Hematopoietic multipotent progenitor cell treated with erythropoietin and hydrocortisone succinate and interleukin-3 and kit ligand, for 15 days (in vitro differentiated cells): Measurements from ENCODE around the gene GLRB.
"Not testable (repeated sequence)": the region's sequence is repeated elsewhere in the genome, so short reads cannot be mapped to it uniquely, and the experiment has no call there.

Experiments used
- DNase-seq: peaks from one replicate; pipeline ENCODE4 v3.0.0-alpha.2; 2015; ENCODE audit warnings: low spot score

GLRB gene

DNA sequence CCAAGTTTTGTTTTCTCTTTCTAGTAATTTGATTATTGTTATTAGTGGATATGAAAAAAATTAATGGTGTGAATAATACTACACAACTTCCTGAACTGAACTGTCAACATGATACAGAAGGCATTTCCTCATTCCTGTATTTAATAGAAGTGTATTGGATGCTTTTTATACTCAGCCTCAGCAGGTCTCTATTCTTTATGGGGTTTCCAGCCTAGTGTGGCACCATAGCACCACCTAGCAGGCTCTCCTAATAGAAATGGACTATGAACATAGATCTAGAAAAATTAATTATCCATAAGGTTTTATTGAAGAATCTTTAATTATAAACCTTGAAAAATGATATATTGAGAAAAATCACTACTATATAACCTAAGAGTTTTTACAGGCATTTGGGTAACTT lies 52.4 kb downstream of the GLRB start:
- DNase-seq = no peak

DNA sequence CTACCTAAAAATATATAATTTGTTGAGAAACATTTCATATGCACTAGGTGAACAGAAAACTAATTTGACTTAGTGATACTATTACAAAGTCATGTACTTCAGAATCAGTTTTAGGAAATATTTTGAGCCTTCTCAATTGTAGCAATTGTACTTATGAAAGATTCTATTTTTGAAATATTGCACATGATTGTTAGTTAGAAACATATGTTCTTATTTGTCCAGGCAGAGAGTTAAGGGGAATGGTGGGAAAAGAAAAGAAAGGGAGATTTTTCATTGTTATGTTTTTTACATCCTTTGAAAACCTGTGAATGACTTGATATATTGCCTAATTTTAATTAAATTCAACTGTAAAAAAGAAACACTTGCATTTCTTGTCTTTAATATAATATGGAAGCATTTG lies 66.0 kb downstream of the GLRB start:
- no peak for DNase-seq

DNA sequence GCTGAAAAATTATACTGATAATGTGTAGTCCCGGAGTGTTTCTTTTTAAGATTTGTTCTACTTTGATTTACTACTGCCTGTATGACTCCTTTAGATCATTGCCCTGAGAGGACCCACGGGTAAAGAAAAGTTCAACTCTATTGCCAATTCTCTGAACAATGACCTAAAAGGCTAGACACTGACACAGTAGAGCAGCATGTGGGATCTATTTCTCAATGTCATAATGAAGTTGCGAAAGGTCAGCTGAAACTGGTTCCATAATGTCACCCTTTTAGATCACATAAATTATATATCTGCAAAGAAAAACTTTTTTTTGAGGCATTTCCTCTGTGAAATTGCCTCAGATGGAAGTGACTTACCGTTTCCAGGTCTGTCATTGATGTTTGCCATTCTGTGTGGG lies 67.4 kb downstream of the GLRB start:
- no peak for DNase-seq

DNA sequence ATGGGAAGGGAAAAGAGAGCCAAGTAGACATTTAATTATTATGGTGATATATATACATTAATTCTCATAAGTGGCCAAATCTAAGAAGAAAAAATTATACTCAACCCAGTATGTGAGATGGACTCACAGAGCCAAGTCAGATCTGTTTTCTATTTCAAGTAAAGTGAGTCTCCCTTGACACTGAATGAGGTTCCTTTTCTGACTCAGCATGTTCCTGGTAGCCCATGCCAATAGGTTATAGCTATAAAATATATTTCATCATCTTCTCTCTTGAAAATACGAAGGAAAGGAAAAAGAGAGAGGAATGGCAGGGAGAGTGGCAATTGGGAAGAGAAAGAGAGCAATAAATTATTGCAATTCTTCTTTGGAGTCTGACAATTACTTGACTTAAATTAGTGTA lies 75.8 kb downstream of the GLRB start:
- no peak for DNase-seq

DNA sequence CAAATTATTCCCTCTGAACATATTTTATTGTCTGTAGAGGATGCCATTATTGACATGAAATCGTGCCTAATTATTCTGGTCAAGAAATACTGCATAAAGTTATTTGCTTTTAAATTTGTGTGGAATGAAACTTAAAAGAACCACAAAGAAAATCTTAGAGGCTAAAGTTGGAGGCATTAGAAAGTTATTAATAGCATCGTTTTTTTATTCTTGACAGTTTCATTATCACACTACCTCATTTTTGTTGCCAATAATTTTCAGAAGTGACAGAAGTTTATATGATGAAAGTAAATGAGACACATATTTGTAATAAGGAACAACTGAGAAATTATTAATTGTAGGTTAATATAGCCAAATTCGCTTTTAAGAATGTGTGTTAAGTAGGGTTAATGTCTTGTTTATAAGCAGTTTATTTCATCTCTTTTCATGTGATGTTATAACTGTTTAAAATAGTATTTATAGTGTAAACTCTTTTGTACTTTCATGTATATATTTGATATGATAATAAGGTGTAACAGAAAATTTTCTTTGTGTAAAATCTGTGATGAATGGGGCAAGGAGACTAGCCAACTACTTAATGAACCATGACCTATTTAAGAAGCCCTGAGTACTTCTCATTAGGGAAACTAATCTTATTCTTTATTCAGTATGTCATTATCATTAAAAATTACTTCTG lies 90.1 kb downstream of the GLRB start:
- DNase-seq = no peak

DNA sequence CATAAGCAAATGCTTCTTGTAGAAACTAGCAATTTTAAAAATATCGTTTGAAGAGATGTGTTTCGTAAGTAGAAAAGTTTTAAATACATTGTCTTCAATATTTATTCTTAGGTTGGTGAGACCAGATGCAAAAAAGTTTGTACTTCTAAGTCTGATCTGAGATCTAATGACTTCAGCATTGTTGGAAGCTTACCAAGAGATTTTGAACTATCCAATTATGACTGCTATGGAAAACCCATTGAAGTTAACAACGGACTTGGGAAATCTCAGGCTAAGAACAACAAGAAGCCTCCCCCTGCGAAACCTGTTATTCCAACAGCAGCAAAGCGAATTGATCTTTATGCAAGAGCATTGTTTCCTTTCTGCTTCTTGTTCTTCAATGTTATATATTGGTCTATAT lies 94.4 kb downstream of the GLRB start:
- no peak for DNase-seq

DNA sequence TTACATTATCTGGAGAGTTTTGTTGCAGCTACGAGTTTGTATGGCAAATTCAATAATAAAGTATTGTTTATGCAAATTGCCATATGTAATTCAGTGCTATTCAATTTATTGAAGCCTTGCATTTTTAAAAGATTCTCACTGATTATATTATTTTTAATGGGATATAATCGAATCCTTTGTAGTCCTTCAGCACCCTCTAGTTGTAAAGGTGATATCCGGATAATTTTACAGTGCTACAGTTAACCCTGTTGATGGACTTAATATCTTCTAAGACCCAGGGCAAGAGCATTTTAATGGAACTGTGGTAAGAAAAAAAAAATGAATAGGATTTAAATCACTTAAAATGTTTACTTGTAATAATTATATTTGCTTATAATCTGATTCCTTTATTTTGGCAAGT lies 96.1 kb downstream of the GLRB start:
- no peak for DNase-seq

DNA sequence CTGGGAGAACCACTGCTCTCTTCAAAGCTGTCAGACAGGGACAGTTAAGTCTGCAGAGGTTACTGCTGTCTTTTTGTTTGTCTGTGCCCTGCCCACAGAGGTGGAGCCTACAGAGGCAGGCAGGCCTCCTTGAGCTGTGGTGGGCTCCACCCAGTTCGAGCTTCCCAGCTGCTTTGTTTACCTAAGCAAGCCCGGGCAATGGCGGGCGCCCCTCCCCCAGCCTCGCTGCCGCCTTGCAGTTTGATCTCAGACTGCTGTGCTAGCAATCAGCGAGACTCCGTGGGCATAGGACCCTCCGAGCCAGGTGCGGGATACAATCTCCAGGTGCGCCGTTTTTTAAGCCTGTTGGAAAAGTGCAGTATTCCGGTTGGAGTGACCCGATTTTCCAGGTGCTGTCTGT lies 104.3 kb downstream of the GLRB start:
- DNase-seq = not testable (repeated sequence)

DNA sequence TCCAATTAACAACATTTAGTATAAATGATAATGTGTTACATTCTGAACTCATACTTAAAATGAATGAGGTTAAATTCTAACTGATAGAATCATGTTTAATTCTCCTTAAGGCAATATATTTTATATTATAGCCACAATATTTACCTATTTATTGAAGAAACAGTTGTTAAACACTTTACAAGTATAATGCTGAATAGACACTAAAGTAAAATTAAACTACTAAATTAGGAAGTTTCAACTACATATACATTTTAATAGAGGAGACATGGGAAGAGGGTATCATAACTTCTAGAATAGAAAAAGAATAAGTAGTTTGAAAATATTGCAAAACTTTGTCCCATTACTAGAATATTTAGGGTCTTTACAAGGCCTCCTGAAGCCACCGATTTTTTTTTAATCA lies 108.3 kb downstream of the GLRB start:
- no peak for DNase-seq

DNA sequence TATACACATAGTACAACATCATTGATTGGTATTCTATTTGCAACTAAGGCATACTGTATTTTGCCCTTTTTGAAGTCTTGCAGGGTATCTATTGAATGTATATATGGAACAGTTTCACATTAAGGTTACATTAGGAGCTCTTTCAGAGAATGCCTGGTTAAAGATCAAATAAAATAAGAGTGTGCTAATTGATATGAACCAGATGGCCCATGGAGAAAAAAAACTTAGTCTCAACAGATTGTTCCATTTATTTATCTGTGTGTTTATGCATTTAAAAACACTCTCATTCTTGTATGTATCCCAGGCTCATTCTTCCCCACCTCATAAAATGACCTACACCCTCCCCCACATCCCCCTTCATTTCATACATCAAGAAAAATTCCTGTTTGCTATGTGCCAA lies 109.4 kb downstream of the GLRB start:
- no peak for DNase-seq

DNA sequence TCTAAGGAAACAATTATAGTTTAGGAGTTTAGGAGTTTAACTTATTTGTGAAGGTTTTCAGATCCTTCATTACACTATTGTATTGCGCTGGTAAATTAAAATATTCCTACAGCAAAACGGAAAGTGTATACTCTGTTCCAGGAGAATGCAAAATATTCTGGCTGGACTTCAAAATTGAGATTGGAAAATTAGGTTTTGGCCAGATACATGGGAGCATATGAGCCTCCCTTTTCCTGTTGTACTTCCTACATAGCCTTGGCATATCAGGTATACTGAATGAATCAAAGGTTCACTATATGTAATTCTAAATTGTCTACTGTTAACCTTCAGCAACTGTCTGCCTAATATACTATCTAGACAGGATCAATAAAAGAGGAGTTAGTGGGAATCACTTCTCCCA lies 119.4 kb downstream of the GLRB start:
- DNase-seq = no peak

DNA sequence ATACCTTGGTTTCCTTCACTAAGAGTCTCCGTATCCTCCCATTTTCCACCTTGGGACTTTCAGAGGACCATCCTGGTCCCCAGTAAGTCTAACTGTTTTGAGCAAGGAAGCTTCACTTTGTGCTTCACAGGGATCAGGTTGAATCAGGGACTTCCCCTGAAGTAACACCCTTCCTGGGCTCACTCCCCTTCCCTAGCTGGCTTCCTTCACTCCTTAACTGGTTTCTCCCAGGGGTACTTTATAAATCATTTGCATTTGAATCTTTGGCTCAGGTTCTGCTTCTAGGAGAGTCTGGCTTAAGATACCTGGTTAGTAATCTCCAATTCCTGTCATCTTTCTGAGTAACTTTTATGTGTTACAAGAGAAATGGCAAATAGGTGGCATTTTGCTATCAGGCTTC lies 120.1 kb downstream of the GLRB start:
- DNase-seq = no peak

DNA sequence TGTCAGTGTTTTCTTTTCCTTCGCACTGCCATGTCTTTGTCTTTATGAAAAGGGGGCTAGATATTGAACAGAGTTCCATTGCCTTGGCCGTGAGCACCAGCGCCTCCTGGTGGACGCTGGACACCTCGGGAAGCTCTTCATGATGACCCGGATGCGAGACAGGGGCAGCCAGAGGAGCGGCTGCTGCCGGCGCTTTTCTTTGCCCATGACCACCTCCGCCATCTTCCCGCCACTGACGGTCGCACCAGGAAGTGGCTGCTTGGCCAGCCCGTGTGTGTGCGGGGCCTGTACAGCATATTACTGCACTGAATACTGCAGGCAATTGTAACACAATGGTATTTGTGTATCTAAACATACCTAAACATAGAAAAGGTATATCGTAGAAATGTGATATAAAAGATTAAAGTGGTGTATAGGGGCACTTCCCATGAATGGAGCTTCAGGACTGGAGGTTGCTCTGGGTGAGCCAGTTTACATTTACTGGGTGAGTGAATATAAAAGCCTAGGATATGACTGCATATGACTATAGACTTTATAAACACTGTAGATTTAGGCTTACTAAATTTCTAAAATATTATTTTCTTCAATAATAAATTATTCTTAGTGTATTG lies 128.8 kb downstream of the GLRB start:
- DNase-seq = peak; percentile 19

DNA sequence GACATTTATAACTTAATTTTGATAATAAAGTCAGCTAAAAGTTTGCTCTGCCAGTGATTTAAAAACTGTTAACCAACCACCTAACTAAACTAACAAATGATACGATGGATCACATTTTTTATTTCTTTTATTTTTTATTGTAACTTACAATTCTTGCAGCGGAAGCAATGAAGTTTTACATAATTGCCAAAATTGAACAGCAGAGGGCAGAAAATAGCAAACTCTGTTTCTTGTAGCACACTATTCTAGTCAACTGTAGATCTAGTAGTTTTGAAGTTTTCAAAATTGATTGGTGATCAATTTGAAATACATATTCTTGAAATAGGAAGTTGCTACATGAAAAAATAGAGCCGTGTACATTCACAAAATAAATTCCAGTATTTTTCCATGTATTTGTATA lies 141.8 kb downstream of the GLRB start:
- no peak for DNase-seq

DNA sequence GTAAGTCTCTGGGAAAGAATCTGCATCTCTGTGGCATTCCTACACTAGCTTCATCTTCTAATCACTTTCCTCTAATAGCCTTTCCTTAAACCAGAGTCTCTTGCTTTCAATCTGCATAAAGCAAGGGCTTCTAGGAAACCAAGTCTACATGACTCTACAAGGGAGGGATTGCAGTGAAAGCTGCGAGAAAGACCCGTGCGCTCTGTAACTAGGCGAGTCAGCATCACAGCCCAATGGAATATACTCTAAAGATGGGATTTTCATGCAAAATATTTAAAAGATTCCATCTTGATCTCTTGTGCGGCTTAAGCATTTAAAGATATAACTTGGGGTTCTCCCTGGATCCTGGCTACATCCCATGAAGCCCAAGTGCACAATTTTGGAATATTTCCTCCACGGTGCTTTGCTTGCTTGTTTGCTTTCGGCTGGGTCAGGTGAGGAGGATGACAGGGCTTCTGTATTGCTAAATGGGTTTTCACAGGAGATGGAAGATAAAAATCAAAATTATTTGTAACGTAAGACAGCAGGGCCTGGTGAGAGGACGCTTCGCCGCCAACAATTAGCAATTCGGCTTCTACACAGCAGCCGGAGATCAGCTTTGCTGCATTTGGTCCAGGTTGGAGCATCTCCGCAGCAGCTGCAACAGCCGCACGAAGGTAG lies 143.9 kb downstream of the GLRB start:
- DNase-seq = no peak

DNA sequence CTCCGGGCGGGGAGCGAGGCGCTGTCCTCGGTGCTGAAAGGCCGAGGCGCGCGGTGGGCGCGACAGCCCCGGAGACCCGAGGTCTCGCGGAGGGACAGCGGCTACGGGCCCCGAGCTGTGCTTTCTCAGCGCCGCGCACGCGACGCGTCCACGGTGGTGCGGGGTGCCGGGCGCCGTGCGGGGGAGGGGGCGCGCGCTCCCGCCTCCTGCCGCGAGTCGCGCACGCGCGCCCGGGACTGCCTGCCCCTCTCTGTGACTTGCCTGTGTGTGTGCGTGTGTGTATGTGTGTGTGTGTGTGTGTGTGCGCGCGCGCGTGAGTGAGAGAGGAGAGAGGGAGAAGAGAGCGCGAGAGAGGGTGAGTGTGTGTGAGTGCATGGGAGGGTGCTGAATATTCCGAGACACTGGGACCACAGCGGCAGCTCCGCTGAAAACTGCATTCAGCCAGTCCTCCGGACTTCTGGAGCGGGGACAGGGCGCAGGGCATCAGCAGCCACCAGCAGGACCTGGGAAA lies 144.5 kb downstream of the GLRB start, which contains the start of gene GRIA2:
Gene GRIA2, plus strand, starts transcription at position 358 of the 511 bp plus-strand sequence. CDS start 315 bp downstream, outside the sequence.
- DNase-seq = no peak

DNA sequence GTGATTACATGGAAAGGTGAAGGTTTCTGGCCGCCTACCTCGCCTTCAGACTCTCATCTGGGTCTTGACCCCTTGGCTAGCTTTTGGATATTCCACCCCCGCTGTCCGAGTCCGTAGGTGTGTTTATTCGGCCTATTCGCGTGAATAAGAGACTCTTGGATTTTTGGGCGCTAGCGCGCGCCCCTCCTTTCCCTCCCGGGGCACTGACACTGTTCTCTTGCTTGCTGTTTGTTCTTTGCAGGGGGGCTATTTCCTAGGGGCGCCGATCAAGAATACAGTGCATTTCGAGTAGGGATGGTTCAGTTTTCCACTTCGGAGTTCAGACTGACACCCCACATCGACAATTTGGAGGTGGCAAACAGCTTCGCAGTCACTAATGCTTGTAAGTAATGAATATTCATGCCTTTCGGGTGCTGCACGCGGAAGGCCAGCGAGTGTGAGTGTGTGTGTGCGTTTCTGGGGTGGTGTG lies 145.5 kb downstream of the GLRB start:
- DNase-seq = no peak
